Activated CD4-positive, CD25-positive, alpha-beta regulatory T cell (primary cell): ENCODE measurements around the gene ZBED4.

ENCODE experiments used
- DNase-seq, 4 experiments: peaks; one replicate each; lab custom pipeline; 2025; lab: John Stamatoyannopoulos, UW

ZBED4 gene

DNA sequence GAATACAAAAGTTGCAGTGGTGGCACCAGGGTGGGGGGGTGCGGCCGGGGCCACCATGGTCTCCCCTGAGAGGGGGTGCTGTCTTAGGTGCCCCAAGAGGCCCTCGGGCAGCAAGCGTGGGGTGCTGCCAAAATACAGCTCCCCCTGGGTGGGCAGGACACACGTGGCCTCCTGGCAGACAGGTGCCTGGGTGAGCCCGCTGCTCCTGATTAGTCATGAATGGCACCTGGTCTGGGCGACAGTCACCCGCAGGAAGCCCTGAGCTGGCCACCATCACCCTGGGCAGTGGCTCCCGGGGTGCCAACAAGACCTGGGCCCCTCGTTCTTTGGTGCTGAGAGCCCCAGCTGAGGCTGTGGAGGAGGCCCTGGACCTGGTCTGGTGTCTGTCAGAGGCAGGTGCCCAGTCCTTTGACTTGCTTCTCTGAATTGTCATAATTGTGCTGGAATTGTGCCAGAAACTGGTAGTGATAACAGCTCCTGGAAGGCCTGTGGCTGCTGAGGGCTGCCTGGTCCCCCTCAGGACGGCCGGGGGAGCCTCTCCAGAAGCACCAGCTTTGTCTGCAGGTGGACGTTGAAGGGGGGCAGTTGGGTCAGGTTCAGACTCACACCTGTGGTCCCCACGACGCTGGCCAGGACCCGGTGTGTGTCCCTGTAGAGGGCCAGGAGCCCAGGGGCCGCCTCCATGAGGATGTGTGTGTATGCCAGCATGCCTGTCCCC lies 49.8 kb downstream of the ZBED4 start:
- DNase-seq = no peak

DNA sequence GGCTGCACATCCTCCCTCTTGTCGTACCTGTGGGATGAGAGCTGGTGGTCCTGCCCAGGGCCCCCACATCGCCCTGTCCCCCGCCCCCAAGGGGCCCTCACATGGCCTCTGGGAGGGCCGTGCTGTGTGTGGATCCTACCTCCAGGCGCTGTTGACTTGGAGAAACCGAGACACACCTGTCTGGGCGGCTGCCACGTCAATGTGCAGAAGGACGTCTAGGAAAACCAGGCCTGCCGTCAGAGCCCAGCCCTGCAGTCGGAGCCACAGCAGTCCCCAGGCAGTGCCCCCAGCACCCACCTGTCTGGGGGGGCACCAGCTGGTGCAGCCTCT lies 50.4 kb downstream of the ZBED4 start:
- DNase-seq = no peak

DNA sequence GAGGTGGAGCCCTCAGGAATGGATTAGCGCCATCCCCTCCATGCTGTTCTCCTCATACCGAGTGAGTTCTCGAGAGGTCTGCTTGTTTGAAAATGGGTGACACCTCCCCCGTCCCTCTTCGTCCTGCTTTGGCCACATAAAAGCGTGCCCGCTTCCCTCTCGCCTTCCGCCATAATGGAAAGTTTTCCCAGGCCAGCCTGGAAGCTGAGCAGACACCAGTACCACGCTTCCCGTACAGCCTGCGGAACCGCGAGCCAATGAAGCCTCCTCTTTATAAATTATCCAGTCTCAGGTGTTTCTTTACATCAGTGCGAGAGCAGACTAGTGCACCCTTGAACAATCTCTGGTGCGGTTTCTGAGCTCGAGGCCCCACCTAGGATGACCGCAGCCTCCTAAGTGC lies 51.8 kb downstream of the ZBED4 start:
- no peak for DNase-seq

DNA sequence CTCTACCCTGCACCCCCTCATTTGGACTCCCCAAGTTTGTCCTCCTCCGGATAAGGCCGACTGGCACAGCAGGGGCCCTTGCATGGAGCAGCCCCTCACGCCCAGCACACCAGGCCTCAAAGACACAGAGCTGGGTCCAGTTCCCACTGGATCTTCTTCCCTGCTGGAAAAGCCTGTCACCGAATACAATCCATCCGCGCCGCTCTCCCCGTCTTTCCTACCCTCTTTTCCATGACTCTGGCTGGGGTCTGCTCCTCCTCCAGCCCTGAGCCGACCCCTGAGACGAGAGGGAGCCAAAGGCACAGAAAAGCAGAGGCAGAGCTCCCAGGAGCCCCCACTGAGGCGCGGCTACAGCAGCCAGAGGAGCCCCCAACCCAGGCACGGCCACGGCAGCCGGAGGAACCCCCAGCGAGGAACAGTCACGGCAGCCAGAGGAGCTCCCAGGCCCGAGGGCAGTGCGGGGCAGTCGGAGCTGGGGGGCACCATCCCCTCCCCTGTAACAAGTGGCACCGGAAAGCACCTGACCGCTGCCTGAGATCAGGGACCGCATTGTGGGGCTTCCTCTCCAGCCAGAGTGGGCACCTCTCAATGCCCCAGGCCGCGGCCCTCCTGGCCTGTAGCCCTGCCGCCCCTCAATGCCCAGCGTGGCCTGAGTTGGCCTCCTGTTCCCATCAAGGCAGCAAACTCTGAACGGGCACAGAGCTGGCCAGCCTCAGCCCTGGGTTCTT lies 52.6 kb downstream of the ZBED4 start:
- DNase-seq = no peak

DNA sequence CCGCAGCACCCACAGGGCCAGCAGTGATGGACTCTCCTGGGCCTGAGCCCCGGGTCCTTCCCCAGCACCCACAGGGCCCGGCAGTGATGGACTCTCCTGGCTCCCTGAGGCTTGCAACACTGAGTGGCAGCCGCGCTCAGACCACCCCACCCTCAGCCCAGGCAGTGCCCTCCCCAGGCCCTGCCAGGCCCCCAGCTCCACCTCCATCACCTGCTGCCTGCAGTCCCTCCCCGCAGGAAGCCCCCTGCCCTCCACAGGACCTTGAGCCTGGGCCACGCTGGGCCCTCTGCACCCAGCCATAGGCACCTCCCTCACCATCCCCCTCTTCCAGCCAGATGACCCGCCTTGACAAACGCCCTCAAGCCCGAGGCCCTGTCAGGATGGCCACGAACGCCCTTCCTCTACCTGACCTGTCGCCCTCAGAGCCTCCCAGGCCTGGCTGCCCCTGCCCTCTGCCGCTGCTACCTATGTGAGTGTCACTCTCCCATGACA lies 53.2 kb downstream of the ZBED4 start:
- DNase-seq = no peak

GRCh38 chr22:49907807-49908206 lies 54.2 kb downstream of the ZBED4 start:
- DNase-seq = no peak

DNA sequence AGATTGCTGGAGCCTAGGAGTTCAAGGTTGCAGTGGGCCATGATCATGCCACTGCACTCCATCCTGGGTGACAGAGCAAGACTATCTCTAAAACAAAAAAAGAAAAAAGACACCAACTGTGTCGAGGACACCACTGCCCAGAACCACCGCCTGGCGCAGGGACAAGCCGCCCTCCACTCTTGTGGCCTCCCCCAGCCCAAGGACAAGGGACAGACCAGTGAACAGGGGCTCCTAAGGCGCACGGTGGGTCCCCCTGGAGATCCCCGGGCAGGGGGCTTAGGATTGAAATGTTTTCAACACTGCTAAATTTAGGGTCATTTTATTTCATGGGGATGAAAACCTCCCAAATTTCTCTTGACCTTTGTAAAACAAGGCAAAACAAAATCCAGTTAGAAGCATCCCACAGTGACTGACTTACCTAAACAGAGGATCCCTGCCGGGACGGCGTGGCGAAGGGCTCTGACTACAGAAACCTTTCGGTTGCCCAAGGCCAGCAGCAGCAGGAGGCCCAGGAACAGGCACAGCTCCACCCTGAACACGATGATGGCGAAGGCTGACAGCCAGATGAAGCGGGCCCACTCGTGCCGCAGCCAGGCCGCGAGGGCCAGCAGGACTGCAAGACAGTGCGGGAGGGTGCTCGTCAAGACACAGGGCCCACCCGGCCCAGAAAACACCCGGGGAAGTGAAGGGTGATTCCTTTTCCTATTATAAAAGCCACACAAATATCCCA lies 56.0 kb downstream of the ZBED4 start:
- no peak for DNase-seq

GRCh38 chr22:49910229-49911155 lies 56.8 kb downstream of the ZBED4 start:
- DNase-seq = no peak

DNA sequence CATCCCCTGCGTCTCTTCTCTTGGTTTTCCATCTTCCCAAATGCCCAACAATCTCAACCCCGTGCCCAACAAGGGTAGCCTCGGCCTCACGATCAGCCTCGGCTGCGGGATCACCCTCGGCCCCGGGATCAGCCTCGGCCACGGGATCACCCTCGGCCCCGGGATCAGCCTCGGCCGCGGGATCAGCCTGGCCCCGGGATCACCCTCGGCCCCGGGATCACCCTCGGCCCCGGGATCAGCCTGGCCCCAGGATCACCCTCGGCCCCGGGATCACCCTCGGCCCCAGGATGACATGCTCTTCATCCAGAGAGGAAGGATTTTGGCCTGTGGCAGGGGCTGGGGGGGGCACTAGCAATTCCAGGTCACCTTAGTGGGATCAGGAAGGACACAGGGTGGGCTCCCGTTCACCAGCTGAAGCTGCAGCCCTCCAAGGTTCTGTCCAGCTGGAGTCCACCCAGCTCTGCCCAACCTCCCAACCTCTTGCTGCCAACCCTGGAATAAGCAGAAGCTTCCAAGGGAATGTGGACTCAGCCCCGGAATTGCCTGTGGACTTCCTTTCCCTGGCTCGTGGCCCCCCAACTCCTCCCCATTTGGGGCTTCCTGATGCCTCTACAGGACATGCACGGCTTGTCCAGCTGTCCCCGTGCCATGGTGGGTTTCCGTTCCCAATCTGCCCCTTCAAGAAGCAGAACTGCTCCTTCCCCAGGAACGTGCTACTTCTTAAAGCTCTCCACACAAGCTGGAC lies 58.4 kb downstream of the ZBED4 start:
- DNase-seq = no peak

DNA sequence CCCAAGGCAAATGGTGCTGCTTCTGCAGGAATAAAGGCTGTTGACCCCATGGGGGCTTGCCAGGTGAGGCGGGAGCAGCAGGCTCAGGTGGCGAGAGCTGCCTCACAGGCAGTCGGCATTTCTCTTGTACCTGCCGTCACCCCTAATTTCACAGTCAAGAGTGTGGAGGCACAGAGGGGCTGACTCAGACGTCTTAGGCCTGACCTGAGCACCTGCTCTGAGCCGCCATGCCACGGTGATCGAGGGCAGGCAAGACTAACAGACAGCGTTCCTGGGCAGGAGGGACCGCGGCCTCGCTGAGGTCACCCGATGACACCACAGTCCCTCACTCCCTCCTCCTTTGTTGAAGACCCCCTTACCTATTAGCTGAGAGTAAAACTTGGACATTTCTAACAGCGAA lies 59.4 kb downstream of the ZBED4 start:
- DNase-seq = no peak

- no peak for DNase-seq
Observed at GRCh38 chr22:49913446-49913845, 59.8 kb downstream of the ZBED4 start.

DNA sequence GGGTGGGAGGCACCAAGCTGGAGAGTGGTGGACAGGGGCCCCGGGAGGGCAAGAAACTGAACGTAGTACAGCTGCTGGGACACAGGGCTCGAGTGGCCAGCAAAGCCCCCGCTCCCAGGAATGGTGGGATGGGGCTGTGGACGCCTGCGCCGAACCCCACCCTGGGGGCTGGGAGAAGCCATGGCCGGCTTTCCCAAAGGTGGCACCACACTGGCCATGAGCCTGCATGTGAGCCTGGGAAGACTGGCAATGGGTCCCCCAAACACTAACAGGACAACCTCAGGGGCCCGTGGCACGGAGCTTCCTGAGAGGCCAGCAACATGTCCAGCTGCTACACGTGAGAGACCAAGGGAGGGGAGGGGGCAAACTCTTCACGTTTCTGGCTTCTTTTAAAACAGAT lies 60.6 kb downstream of the ZBED4 start:
- DNase-seq = no peak

- no peak for DNase-seq
Observed at GRCh38 chr22:49915610-49916009, 62.0 kb downstream of the ZBED4 start.

- no peak for DNase-seq
Observed at GRCh38 chr22:49916831-49917230, 63.2 kb downstream of the ZBED4 start.

GRCh38 chr22:49917974-49918910 lies 64.6 kb downstream of the ZBED4 start, which contains the start of the genes ALG12 and CRELD2:
Gene ALG12 (minus strand): TSS chr22:49918438. CDS start chr22:49913765, 4,673 bp downstream.
Gene CRELD2 (plus strand): TSS chr22:49918634. CDS start chr22:49918770, 136 bp downstream.
- peak; percentile 96 to 97 (median 96) for DNase-seq

DNA sequence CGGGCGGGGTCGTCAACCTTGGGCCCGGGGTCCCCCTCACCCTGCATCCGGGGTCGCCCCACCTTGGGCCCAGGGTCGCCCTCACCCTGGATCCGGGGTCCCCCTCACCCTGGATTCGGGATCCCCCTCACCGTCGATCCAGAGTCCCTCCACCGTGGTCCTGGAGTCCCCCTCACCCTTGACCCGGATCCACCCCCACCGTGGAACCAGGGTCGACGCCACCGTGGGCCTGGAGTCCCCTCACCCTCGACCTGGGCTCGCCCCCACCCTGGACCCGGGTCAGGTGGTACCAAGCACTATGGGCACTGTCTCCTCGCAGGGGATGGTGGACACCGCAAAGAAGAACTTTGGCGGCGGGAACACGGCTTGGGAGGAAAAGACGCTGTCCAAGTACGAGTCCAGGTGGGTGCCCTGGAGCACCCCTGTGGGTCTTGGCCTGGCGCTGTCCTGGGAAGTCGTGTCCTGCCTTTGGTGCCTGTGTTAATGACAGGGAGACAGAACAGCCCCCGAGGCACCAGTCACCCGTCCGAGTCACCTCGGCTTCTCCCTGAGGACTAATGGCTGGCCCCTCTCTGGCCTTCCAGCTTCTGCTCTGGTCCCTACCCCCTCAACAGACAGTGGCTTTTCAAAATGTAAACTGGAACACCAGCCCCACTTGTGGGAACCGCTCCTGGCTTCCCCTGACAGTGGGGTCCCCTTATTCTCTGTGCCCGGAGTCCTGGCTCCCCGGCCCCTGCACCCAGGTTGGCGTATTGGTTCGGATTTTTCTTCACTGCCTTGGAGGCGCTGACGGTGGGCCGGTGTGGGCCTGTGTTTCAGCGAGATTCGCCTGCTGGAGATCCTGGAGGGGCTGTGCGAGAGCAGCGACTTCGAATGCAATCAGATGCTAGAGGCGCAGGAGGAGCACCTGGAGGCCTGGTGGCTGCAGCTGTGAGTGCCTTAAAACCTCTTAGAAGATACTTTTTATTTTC lies 65.6 kb downstream of the ZBED4 start:
- no peak for DNase-seq

DNA sequence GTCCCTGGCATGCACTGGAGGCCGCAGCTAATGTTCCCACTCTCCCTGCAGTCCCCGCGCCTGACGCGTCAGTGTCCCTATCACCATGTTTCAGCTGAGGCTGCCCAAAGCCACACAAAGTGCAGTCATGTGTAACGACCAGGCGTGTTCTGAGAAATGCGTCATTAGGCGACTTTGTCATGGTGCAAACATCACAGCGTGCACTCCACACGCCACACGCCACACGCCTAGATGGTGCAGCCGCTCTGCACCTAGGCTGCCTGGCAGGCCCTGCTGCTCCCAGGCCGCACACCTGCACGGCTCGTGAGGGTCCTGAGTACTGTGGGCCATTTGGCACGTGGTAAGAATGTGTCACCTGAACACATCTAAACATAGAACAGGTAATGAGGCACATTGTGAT lies 67.2 kb downstream of the ZBED4 start:
- DNase-seq = no peak

DNA sequence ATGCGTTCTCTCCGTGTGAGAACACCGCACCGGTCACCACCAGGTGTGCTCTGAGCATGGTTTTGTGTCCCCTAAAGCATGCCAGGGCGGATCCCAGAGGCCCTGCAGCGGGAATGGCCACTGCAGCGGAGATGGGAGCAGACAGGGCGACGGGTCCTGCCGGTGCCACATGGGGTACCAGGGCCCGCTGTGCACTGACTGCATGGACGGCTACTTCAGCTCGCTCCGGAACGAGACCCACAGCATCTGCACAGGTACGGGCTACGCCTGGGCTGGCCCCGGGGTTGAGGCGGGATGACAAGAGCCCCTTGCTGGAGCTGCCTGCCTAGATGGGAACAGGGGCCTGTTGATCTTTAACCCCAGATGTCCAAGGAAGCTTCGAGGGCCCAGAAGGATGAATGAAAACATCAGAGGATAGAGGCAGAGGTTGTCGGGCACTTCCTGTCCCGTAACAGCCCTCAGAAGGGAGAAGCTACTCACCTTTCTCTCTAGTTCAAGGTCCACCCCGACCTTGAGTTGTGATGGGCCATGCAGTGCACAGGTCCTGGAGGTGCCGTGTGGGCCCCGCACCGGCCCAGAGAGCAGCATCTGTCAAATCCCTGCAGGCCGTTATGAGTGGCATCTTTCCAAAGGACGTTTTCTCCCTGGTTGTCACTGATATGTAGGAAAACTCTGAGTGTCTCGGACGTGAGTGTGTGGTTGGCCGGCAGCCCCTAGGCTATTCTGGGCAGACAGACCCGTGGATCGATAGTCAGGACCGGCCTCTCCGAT lies 68.0 kb downstream of the ZBED4 start:
- no peak for DNase-seq
